GM12864 (cell line): ENCODE data around the gene TSEN15.
A peak's percentile ranks its signal among the peaks of the same experiment; 100 is the strongest.
"Not testable (repeated sequence)": the region's sequence is repeated elsewhere in the genome, so short reads cannot be mapped to it uniquely, and the experiment has no call there.

Experiments
- DNase-seq: peaks from one replicate; pipeline ENCODE4 v3.0.0-alpha.2; 2011; ENCODE audit warnings: low read depth
- H3K4me3 ChIP-seq: 2 replicates; pipeline ENCODE4 v1.5.1; 2011; ENCODE audit warnings: mild to moderate bottlenecking, low read depth, low read length, control low read depth
- CTCF ChIP-seq: IDR thresholded peaks from 2 replicates; pipeline ENCODE4 v1.5.1; 2011; ENCODE audit warnings: low read depth, mild to moderate bottlenecking, moderate library complexity, low read length, control low read depth, inconsistent platforms; ENCODE audit errors: missing control alignments

Gene TSEN15

GRCh38 chr1:184034761-184035379, 16.7 kb upstream of the TSEN15 start:
- no peak for TF ChIP-seq CTCF
- DNase-seq, result no peak
- no peak overlapping the region for H3K4me3 ChIP-seq

- DNase-seq, result no peak
These were observed 15.6 kb upstream of the TSEN15 start for GRCh38 chr1:184035719-184036516.

GRCh38 chr1:184036517-184036949, 15.0 kb upstream of the TSEN15 start:
- peak overlapping the region; percentile 56 for H3K4me3 ChIP-seq
- DNase-seq, result no peak
- no peak for TF ChIP-seq CTCF

More at GRCh38 chr1:184035719-184036516, 15.6 kb upstream of the TSEN15 start:
- TF ChIP-seq CTCF, result no peak
- no peak overlapping the region; the same call in 1 of the 2 replicates for H3K4me3 ChIP-seq

GRCh38 chr1:184037849-184038591, 13.5 kb upstream of the TSEN15 start:
- no peak for DNase-seq
- H3K4me3 ChIP-seq, result no peak overlapping the region; the same call in 1 of the 2 replicates
- TF ChIP-seq CTCF, result no peak

GRCh38 chr1:184039126-184039525, 12.4 kb upstream of the TSEN15 start:
- H3K4me3 ChIP-seq, result no peak overlapping the region
- no peak for DNase-seq
- TF ChIP-seq CTCF, result no peak

- no peak overlapping the region for H3K4me3 ChIP-seq
- no peak for TF ChIP-seq CTCF
- DNase-seq, result no peak
These were observed 9.8 kb upstream of the TSEN15 start for GRCh38 chr1:184041731-184042130.

- not testable (repeated sequence) for H3K4me3 ChIP-seq
These were observed 8.2 kb upstream of the TSEN15 start for GRCh38 chr1:184043315-184043714.

More at GRCh38 chr1:184043315-184043714, 8.2 kb upstream of the TSEN15 start:
- DNase-seq, result not testable (repeated sequence)
